WERI-Rb-1 (cell line): ENCODE measurements around the gene NSF.
A peak's percentile ranks its signal among the peaks of the same experiment; 100 is the strongest.

ENCODE experiments used
- DNase-seq: peaks from one replicate; pipeline ENCODE4 v3.0.0-alpha.2; 2020
- H3K27ac ChIP-seq: fragments of 250-450 bp; sonication (Bioruptor Pico); 2 replicates; pipeline ENCODE4 v1.5.1; 2020; ENCODE audit warnings: mild to moderate bottlenecking, moderate library complexity
- H3K27me3 ChIP-seq: fragments of 250-450 bp; sonication (Bioruptor Pico); 2 replicates; pipeline ENCODE4 v1.5.1; 2021; ENCODE audit warnings: mild to moderate bottlenecking, low read depth, moderate library complexity; ENCODE audit not compliant: insufficient read depth, severe bottlenecking
- H3K36me3 ChIP-seq: fragments of 250-450 bp; sonication (Bioruptor Pico); 2 replicates; pipeline ENCODE4 v1.5.1; 2020; ENCODE audit warnings: mild to moderate bottlenecking, moderate library complexity
- H3K4me3 ChIP-seq: 2 replicates; pipeline ENCODE4 v1.5.1; 2011; ENCODE audit warnings: low read depth, mild to moderate bottlenecking, control low read depth, low read length
- H3K9me3 ChIP-seq: fragments of 250-450 bp; sonication (Bioruptor Pico); 2 replicates; pipeline ENCODE4 v1.5.1; 2021; ENCODE audit warnings: mild to moderate bottlenecking, moderate library complexity; ENCODE audit not compliant: severe bottlenecking
- CTCF ChIP-seq: IDR thresholded peaks from 2 replicates; pipeline ENCODE4 v1.5.1; 2011; ENCODE audit warnings: low read depth, mild to moderate bottlenecking, control low read depth, inconsistent platforms, low read length

Gene NSF

GRCh38 chr17:46776298-46777005 is 186.0 kb downstream of the NSF start:
- Histone ChIP-seq H3K27me3 (no peaks in the 10 kb centered on the region), H3K4me3 (no peak overlapping the region), H3K36me3 (no peaks in the 10 kb centered on the region), H3K27ac (no peak overlapping the region), H3K9me3 (no peaks in the 10 kb centered on the region)
- no peak for DNase-seq
- TF ChIP-seq CTCF, result no peak

GRCh38 chr17:46777943-46778915 is 187.8 kb downstream of the NSF start:
- Histone ChIP-seq H3K4me3 (no peak overlapping the region), H3K36me3 (no peaks in the 10 kb centered on the region), H3K27ac (no peak overlapping the region), H3K9me3 (no peaks in the 10 kb centered on the region), H3K27me3 (no peaks in the 10 kb centered on the region)
- TF ChIP-seq CTCF, result no peak
- no peak for DNase-seq

DNA sequence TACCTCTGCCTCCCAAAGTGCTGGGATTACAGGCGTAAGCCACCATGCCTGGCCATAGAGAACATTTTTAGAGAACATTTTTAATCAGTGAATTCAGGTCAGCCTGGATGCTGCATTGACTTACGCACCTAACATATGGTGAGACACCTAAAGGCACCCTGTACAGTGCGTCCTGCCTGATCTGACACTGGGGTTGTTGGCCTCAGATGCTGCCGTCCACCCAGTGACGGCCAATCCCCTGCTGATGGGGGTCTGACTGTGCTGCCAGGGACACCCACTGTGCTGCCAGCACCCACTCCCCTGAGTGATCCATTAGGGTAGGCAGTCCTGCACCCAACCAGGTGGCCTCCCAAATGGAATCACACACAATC is 189.5 kb downstream of the NSF start:
- H3K36me3 ChIP-seq, result no peaks in the 10 kb centered on the region
- no peak overlapping the region for H3K4me3 ChIP-seq
- H3K27me3 ChIP-seq, result no peaks in the 10 kb centered on the region
- TF ChIP-seq CTCF, result no peak
- DNase-seq, result no peak
- no peak overlapping the region for H3K27ac ChIP-seq
- H3K9me3 ChIP-seq, result peaks cover 2% of the 10 kb centered on the region

DNA sequence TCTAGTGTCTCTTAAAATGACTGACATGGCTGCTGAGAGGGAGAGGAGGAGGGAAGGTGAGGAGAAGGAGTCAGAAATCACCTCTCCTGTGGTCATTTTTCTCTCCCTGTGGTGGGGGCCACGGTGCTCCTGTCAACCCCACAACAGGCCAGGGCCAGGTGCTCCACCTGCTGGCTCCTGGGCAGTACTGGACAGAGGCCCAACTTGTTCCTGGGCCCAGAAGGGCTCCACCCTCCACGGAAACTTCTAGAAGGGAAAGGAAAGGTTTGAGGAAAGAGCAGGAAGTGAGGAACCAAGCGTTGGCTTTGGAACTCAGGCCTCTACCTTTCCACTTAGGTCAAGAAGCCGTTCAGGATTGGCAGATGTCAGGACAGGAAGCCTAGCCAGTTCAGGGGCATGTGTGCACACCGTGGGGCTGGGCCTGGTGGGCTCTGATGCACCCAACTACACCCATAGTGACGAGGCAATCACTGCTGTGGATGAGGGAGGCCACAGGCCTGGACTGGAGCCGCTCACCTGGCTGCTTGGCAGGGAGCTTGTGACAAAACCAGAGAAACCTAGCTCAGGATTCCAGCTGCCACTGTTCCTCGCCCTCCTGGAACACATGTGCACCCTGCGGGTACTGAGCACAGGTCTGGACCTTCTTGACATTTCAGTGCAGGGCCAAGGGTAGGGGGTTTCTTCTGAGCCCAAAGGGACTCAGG is 191.9 kb downstream of the NSF start:
- Histone ChIP-seq H3K27ac (no peak overlapping the region), H3K36me3 (no peaks in the 10 kb centered on the region), H3K9me3 (peaks cover 2% of the 10 kb centered on the region), H3K4me3 (no peak overlapping the region), H3K27me3 (no peaks in the 10 kb centered on the region)
- DNase-seq, result peak; percentile 83
- TF ChIP-seq CTCF, result peak; percentile 95

GRCh38 chr17:46783031-46783593 is 192.6 kb downstream of the NSF start:
- Histone ChIP-seq H3K36me3 (no peaks in the 10 kb centered on the region), H3K4me3 (no peak overlapping the region), H3K9me3 (peaks cover 2% of the 10 kb centered on the region), H3K27ac (no peak overlapping the region), H3K27me3 (no peaks in the 10 kb centered on the region)
- DNase-seq, result no peak
- TF ChIP-seq CTCF, result no peak
